Thyroid gland (tissue), 4 donors: ENCODE results near the gene TTBK1. TPM values are rescaled to one million over a fixed set of nuclear protein-coding genes. Genes with fewer than 3 reads are reported as not detected.

ENCODE experiments used
- DNase-seq, 2 donors: peaks; one replicate each; pipeline ENCODE4 v3.0.0-alpha.2; 2019
- H3K27ac ChIP-seq, 3 donors: fragments of 200-600 bp; sonication (generic); 1 replicate in 2 of 3; 2 replicates in 1 of 3; pipeline ENCODE4 v1.5.1; 2016 to 2019; ENCODE audit warnings: mild to moderate bottlenecking in 1 of 3, moderate library complexity in 1 of 3
- H3K27me3 ChIP-seq: fragments of 200-600 bp; sonication (generic); one replicate; pipeline ENCODE4 v1.5.1; 2019
- H3K36me3 ChIP-seq, 2 donors: fragments of 200-600 bp; sonication (generic); one replicate each; pipeline ENCODE4 v1.5.1; 2016 to 2019
- H3K4me1 ChIP-seq, 2 donors: fragments of 200-600 bp; sonication (generic); one replicate each; pipeline ENCODE4 v1.5.1; 2017 to 2019
- H3K4me3 ChIP-seq, 3 donors: fragments of 200-600 bp; sonication (generic); replicated peaks in 1 of 3; 1 replicate in 2 of 3; 2 replicates in 1 of 3; pipeline ENCODE4 v1.5.1; 2016; ENCODE audit warnings: mild to moderate bottlenecking in 1 of 3
- H3K9me3 ChIP-seq: fragments of 200-600 bp; sonication (generic); one replicate; pipeline ENCODE4 v1.5.1; 2017
- CTCF ChIP-seq, 6 experiments: fragments of 200-600 bp in 3 of 6; fragments of 450-650 bp in 3 of 6; sonication (generic) in 3 of 6; IDR thresholded peaks; one replicate each; pipeline ENCODE4 v1.5.1; 2016 to 2019; ENCODE audit warnings: antibody characterized with exemption in 6 of 6, mild to moderate bottlenecking in 2 of 6, inconsistent platforms in 1 of 6, moderate library complexity in 1 of 6
- POLR2A ChIP-seq, 2 donors: fragments of 450-650 bp; IDR thresholded peaks; one replicate each; pipeline ENCODE4 v1.6.1; 2017; ENCODE audit warnings: antibody characterized with exemption in 2 of 2, mild to moderate bottlenecking in 2 of 2, moderate library complexity in 1 of 2
- WGBS, 2 donors: methylation state at CpG; one replicate each; pipeline ENCODE4 v1.1.5; 2017; 5-methylcytosine and 5-hydroxymethylcytosine counted together
- intact Hi-C: fragments of 100-400 bp; cut with DNase I; formaldehyde crosslinking; loops from one replicate; pipeline ENCODE4 v1.15.1; 2023
- total RNA-seq, 4 donors: library from RNA; depleted of rRNA; stranded (reverse); fragments of >200 nt; gene quantifications; one replicate each; pipeline ENCODE4 v1.2.3, GENCODE V29; 2016

Gene TTBK1
- total RNA-seq, 4 donors from 2014 or later, result 0.11 to 0.15 TPM; not detected in 2

- Histone ChIP-seq H3K9me3 (no peaks in the 10 kb centered on the region), H3K4me1 (no peaks in the 10 kb centered on the region), H3K27me3 (no peaks in the 10 kb centered on the region), H3K36me3 (no peaks in the 10 kb centered on the region), H3K27ac (no peak overlapping the region), H3K4me3 (no peak overlapping the region)
- no peak for DNase-seq
- intact Hi-C loops, result no loop called here
- whole genome bisulfite sequencing, 2 donors, result 88 to 95% methylated on average over 4 to 5 of the region's 6 CpGs
- no peak for TF ChIP-seq POLR2A (IDR thresholded peaks at IDR 0.05)
- no peak for TF ChIP-seq CTCF (IDR thresholded peaks at IDR 0.05)
Measured at GRCh38 chr6:43286456-43286979, 43.2 kb downstream of the TTBK1 start.

GRCh38 chr6:43286980-43287716, 43.9 kb downstream of the TTBK1 start:
- Histone ChIP-seq H3K4me3 (no peak overlapping the region), H3K27me3 (no peaks in the 10 kb centered on the region), H3K9me3 (no peaks in the 10 kb centered on the region), H3K27ac (no peak overlapping the region), H3K4me1 (no peaks in the 10 kb centered on the region), H3K36me3 (no peaks in the 10 kb centered on the region)
- TF ChIP-seq CTCF (IDR thresholded peaks at IDR 0.05) (no peak), POLR2A (IDR thresholded peaks at IDR 0.05) (no peak)
- WGBS, 2 donors, result 61 to 72% methylated on average over 9 of the region's 10 CpGs
- DNase-seq, result no peak
- intact Hi-C loops, result no loop called here

GRCh38 chr6:43287717-43288679, 44.7 kb downstream of the TTBK1 start:
- DNase-seq, result no peak
- 74 to 95% methylated on average over 5 to 7 of the region's 7 CpGs for WGBS, 2 donors
- TF ChIP-seq CTCF (IDR thresholded peaks at IDR 0.05) (no peak), POLR2A (IDR thresholded peaks at IDR 0.05) (no peak)
- Histone ChIP-seq H3K9me3 (no peaks in the 10 kb centered on the region), H3K36me3 (no peaks in the 10 kb centered on the region), H3K4me3 (no peak overlapping the region), H3K27me3 (no peaks in the 10 kb centered on the region), H3K4me1 (no peaks in the 10 kb centered on the region), H3K27ac (no peak overlapping the region)
- intact Hi-C loops, result no loop called here

GRCh38 chr6:43290339-43290904, 47.1 kb downstream of the TTBK1 start:
- no peak overlapping the region for H3K27ac ChIP-seq
- intact Hi-C loops, result no loop called here
- H3K4me3 ChIP-seq, result no peak overlapping the region
- 67 to 91% methylated on average over 3 of the region's 3 CpGs for WGBS, 2 donors
- no peaks in the 10 kb centered on the region for H3K36me3 ChIP-seq
- no peak for DNase-seq
- no peak for TF ChIP-seq POLR2A (IDR thresholded peaks at IDR 0.05)
- H3K27me3 ChIP-seq, result no peaks in the 10 kb centered on the region
- no peaks in the 10 kb centered on the region for H3K9me3 ChIP-seq
- no peaks in the 10 kb centered on the region for H3K4me1 ChIP-seq

- no peak overlapping the region for H3K27ac ChIP-seq
- TF ChIP-seq POLR2A (IDR thresholded peaks at IDR 0.05) (no peak), CTCF (IDR thresholded peaks at IDR 0.05) (no peak)
- WGBS, 2 donors, result 81 to 86% methylated on average over 6 of the region's 6 CpGs
- H3K4me1 ChIP-seq, result no peaks in the 10 kb centered on the region
- no peaks in the 10 kb centered on the region for H3K27me3 ChIP-seq
- DNase-seq, result no peak
- H3K9me3 ChIP-seq, result no peaks in the 10 kb centered on the region
- no peaks in the 10 kb centered on the region for H3K36me3 ChIP-seq
- no peak overlapping the region for H3K4me3 ChIP-seq
- intact Hi-C loops, result no loop called here
Measured at GRCh38 chr6:43290905-43291355, 47.6 kb downstream of the TTBK1 start.
